HTERT RPE-1 (cell line): ENCODE results near the gene LRRC18.

Experiments
- in situ Hi-C: fragments of 300-500 bp; cut with MboI; formaldehyde crosslinking; loops from 4 replicates; pipeline ENCODE4 v1.14.3; 2020; ENCODE audit warnings: low sequenced_read_pairs

The LRRC18 gene

DNA sequence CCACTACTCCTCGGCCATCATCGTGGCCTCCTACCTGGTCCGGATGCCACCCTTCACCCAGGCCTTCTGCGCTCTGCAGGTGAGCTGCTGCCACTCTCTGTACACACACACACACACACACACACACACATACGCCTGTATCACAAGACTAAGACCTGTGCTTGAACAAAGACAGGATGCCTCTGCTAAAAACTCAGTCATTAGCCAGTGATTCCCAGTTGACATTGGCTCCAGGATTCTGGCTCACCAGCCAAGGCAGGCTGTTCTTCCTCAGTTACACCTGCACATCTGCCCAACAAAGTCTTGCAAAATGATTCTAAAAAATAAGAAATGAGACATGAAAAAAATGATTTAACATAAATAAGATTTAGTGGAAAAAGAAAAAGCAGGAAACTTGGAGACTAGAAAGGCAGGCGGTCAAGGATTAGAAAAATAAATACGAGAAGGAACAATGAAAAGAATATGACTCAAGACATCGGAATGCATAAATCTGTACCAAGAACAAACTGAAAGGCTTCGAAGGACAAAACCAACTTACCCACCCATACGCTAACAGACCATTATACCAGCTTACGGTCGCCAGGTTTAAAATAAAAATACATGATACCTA, 7.4 kb upstream of the LRRC18 start:
- in situ Hi-C loops = no loop called here

DNA sequence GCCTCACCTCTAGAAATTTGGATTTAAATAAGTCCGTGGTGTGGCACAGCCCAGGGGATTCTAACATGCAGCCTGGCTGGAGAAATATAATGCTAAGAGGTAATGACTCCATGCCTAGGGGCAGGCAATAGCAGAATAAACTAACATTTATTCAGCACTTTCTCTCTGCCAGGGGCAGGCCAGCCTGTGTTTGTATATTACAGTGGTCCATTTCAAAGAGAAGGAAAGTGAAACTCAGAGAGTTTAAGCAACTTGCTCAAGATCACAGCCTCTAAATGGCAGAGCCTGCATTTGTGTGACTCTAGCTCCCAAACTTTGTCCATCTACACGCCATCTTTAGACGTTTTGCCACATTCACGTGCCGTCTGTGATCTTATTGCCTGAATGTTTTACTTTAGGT, 6.7 kb upstream of the LRRC18 start:
- in situ Hi-C loops = no loop called here

DNA sequence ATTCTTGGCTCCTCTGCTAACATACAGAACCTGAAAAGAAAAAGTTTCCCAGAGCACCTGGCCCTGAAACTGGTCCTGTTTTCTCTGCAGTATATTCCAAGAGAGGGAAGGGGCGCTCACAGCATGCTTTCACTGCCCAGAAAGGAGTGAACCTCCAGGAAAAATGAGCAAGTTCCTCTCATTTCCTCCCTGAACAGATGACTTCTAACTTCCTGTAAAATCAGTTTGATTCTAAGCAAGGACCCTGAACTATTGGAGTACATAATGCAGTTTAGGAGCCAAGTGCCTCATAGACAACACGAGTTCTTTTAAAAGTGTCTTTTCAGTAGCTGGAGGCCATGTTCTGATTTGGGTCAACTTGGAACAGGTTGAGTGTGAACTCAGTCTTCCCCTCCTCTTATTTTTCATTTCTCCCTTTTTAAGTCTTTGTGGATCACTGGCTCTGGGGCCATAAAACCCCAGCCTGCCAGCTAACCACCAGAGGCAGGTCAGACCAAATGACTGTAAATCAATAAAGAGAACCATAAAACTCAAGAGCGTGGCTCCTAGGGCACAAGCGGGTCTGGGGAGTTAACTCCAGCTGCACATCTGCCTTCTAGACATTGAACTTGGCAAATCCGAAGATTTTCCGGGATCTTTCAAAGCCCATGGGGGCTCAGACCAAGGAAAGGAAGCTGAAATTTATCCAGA, 5.9 kb upstream of the LRRC18 start:
- in situ Hi-C loops = no loop called here

DNA sequence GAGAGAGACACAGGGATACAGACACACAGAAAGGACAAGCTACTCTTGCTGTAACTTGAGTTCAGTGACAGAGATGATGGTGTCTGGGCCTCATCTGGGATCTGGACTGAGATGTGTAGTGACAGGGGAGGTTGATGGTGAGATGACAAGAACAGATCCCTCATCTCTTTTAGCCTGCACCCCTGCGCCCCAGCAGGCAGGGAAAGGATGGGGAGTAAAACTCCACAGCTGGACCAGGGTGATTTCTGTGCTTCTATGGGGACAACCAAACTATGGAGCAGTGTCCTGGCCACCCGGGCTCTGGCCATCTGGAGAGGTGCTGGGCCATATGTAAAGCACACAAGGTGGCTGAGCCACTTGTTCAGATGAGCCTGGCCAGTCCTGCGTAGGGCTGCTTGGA, 4.5 kb upstream of the LRRC18 start:
- in situ Hi-C loops = no loop called here

DNA sequence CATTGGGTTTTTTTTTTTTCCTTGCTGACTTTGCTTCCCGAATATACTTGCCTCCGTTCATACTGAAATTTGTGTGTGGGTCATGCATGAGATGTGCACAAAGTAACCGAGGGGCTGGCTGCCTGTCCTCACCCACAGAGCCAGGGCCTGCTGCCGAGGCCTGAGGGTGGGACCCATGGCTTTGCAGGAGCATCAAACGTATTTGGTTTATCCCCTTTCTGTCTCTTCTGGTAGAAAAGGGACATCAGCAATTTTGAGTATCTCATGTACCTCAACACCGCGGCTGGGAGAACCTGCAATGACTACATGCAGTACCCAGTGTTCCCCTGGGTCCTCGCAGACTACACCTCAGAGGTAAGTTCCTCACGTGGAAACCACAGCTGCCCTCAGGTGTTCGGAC, 3.5 kb upstream of the LRRC18 start:
- in situ Hi-C loops = no loop called here

DNA sequence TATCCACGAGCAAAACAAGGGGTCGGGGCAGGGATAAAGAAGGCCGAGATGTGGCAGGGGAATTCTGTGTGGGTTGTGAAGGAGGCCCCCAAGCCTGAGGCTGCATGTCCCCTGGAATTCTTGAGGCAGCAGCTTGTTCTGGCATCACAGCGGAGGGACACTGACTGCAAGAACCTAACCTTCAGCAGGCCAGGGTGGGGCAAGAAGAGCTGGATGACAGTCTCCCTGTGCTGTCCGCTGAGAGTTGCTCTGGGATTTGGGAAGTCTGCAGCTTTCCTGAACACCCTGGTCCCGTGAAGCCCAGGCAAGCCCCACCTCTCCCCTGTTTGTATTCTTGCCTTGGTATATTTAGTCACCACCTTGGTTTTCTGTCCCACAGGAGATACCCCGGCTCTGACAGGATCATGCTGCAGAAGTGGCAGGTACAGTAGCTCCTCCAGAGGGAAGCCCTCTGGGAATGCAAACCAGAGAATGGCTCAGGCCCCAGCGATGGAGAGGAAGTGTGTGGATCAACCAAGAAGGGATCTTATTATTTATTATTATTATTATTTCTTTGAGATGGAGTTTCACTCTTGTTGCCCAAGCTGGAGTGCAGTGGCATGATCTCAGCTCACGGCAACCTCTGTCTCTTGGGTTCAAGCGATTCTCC, 1.9 kb upstream of the LRRC18 start:
- in situ Hi-C loops = no loop called here

DNA sequence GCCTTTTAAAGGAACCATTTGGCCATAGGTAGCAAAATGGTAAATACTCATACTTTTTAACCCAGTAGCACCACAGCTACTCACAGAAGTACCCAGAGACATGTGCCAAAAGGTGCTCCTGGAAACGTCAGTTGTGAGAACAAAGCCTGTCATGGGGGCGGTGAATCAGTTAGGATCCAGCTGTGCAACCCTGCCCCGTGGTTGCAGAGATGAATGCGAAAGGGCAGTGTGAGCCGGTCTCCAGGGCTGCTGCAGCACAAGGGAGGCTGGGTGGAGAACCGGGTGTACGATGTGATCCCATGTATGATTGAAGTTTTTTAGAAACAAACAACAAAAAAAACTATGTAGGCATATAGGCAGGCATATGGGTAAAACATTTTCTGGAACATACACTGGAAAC, 1.3 kb upstream of the LRRC18 start:
- in situ Hi-C loops = no loop called here

DNA sequence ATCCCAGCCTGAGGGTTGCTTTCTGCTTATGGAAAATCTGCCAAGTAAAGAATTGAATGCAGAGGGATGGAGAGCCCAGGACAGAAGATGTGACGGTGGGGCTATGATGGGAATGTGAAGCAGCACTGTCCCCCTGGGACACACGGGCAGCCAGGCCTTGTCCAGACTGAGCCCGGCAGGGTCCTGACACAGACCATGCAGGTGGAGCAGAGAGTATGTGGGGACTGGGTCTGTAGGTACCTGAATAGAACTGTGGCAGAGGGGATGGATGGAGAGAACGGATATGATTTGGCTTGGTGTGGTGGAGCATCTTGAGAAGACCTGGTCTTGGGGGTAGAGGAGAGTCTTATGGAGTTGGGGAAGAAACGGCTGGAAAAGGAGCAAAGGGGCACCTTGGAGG, 732 bp upstream of the LRRC18 start:
- in situ Hi-C loops = no loop called here

DNA sequence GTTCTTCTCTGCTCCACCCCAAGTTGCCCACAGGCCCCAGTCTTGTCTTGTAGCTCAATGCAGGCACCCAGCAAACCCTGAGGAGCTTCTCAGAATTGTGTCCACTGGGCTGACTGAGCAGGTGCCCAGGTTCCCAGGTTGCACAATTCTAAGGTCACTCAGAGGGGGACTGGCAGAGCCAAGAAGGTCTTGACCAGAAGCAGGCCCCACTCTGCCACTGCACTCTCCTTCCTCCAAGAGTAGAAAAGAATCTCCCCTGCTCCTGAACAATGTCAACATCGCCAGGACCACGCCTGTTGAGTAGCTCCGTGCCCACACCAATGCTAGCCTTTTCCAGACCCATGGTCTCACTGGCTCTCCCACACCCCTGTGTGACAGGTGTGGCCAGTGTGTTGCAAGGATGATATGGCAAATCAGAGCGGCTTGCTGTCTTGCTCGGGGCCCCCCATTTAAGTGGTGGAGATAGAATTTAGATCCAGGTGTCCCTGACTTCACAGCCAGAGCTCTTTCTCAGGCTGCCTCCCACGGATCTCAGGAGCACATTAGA, 577 bp downstream of the LRRC18 start:
- in situ Hi-C loops = no loop called here

DNA sequence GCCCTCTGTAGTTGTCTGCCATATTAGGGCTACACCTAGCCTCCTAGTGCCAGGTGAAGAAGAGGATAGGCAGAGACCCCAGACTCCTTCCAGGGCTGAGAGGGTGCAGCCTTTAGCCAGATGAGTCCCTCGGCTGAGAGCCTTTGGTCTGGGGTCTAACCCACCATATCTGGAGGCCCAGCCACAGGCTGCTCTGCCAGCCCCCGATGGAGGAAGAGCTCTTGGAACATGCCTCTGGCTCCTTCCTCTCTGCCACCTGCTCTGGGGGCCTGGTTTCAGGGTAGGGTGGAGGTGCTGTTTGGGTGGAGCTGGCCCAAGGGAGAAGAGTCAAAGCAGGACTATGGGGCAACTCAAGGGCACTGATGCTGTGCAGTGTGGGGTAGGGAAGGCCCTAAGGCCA, 1.4 kb downstream of the LRRC18 start:
- in situ Hi-C loops = no loop called here

DNA sequence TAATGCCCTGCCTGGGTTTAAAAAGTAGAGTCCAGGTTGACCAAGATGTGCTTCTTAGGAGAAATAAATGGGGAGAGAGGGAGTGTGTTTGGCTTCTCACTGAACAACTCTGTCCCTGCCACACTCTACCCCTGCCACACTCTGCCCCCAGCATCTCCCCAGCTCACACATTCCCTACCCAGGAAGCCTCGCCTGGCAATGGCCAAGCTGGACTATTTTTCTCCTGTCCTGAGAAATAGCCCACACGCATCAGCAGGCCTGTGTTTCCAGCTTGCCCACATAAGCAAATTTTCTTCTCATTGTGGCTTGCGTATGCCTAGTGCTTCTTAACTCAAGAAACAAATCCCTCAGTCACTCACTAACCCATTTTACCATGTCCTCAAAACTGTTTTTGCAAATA, 1.8 kb downstream of the LRRC18 start:
- in situ Hi-C loops = no loop called here

DNA sequence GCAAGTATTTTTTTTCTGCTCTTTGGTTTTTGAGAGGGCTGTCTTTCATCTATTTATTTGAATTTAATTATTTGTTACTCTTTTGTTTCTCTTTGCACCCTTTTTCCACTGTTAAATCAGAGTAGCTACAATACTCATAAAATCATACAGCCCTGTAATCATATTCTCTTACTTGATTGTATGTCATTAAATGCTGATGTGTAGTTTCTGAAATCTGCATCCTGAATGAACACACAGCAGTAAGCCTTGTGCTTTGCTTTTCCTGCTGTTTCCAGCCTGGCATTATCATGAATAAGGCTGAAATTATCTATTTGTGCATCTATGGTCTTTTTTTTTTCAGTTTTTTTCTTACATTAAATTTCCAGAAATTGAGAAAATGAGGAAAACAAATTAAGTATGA, 4.1 kb downstream of the LRRC18 start:
- in situ Hi-C loops = no loop called here

DNA sequence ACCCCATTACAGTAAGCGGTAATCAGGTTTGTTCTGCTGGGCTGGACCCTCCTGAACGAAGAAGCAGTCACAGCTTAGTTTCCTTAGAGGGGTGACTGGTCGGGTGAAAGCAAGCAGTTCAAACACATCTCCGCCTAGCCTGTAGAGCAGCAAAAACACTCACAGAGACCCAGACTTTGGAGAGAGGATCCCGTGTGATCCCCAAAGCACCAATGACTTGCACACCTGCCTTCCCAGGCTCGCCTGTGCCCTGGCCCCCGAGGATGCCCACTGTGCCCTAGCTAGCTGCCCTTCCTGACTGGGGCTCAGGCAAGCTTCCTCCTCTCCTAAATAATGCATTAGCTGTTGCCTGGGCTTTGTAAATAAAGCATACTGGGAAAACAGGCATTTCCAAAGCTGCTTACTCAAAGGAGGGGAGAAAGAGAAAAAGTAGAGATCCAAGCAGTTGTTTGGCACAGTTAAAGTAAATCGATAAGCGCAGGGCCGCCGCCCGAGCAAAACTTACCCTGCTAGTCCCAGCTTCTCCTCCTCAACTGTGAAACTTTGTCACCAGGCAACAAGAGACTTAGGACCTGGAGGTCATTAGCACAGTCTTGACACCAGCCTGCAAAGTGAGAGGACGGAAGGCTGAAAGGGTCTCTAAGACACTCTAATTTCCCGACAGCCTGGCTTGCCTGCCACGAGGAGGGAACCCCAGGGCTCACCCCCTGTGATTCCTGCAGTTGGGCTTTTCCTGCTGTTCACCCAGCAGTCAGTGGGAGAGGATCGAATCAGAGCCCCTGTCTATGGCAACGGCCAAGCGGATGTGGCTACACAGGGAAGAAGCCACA, 4.8 kb downstream of the LRRC18 start:
- in situ Hi-C loops = no loop called here

DNA sequence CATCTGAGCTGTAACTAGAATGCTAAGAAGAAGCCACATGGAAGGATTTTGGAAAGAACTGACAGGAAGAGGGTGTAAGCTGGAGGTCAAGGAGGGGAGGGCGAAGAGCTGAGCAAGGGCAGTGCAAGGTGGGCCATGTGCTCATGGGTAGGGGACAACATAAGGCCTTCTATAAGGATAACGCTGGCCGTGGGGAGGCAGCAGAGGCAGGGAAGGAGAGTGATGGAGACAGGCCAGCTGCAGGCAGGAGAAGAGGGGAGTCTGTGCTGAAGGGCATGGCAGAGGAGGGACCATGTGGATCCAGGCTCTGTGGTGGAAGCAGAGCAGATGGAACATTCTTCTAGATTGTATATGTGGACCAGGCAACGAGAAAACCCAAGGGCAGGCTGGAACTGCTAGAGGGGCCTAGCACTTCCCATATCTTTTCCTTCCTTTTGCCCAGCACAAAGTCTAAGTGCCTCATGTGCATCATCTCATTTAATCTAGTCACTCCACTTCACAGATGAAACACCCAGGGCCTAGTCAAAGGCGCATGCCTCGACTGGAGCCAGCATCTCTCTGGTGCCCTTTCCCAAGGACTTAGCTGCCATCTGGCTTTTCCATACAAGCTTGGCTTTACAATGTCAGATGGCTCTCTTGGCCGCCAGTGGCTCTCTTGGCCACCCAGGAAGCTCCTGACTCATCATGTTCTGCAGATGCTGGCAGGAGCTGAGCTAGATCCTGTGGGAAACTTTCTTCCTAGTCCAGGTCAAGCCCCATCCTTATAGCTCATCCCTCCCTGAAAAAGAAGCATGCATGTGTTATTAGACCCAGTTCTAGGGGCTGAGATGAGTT, 6.6 kb downstream of the LRRC18 start:
- in situ Hi-C loops = no loop called here

DNA sequence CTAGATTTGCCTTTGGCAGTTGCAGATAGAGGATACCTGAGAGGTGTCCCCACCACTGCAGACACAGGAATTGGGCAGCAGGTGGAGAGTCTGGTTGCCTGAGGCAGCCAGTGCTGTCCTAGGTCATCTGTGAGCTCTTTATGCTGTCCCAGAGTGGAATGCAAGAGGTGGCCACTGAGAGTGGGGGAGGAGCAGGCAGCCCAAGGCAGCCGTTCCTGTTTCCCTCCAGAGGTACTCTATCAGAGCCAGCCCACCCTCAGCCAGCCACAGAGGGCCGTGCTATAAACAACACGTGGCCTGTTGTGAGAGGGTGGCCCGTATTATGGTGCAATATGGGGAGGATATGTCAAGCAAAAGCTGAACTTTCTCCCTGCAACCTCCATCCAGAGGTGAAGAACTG, 8.5 kb downstream of the LRRC18 start:
- in situ Hi-C loops = no loop called here

DNA sequence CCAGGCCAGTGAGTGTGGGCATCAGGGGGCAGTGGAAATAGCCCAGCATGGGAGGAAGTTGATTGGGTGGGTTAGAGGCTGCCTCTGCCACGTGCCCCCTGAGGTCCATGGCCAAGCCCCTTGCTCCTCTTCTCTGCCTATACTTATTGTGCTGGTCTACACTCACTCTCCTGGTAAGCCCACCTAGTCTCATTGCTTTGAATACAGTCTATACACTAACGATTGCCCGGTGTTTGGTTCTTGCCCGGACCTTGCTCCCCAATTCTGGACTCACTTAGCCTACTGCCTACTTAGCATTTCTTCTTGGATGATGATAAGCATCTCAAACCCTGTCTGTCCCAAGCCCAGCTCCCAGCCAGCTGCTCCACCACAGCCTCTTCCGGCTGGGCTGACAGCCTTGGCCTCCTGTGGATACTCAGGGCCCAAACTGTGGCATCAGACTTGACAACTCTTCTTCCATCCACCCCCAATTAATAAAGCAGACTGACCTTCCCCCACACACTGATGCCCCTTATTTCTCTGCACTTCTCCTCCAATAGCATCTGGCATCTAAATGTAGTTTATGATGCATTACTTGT, 10.1 kb downstream of the LRRC18 start:
- in situ Hi-C loops = no loop called here

DNA sequence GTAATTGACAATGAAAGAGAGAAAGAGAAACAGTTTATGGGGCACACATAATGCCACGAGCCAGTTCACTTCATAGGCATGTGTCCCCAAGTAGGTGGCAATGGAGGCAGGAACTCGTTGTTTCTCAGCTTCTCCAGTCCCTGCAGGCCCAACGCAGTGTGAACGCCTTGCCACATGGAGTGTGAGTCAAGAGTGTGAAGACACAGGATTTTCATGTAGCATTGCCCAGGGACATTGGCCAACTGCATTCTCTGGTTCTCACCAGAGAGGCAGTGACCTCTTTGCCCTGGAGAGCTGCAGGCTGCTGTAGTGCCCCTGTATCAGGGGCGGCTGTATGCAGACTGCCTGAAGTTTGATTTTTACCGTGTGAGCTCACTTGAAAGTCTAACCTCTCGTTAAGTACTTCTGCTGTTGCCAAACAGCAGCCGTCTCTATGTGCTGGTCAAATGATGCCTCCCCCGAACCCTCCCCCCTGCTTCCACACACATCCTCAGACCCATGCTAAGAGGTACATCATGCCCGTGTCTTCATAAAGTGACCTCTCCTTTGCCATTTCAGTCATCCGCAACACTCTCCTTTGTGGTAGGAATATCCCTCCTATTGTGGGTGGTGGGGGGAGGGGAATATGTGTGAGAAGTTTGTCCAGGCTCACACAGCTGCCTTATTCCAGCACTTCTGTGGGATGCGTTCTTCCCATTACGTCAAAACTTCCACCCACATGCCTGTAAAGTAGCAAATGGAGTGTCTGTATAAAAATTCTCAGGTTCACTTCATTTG, 12.7 kb downstream of the LRRC18 start:
- in situ Hi-C loops = no loop called here

DNA sequence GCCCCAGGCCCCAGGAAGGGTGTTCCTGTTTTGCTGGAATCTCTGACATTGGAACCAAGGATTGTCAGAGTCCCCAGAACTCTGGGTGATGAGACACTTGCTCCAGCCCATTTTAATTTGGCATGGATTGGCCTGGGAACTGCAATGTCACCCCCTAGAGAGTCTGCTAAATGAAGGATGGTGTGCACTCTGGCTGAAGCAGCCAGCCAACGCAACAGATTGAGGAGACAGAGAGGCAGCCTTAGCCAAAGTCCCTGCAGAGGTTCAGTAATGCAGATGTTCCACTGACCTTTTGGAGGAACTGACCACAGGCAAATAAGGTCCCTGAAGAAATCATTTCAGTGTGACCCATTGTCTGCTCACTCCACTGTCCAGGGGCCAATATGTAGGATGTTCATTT, 13.4 kb downstream of the LRRC18 start:
- in situ Hi-C loops = no loop called here

DNA sequence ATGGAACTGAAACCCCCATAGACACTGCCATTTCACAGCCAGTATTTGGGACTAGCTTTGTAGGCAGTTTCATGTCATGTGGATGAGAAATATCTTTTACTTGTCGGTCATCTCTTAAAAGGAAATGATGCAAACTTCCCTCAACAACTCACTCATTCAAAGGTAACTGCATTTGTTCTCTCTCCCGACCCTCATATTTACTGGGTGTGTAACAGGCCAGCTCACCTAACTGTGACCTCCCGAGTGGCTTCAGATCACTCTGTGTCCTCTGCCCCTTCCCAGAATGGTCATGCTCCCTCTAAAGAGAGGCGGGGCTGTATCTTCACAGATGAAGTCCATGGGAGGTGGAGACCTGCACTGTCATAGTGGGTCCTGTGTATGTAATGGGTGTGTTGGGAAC, 14.7 kb downstream of the LRRC18 start:
- in situ Hi-C loops = no loop called here
